Inferior parietal cortex (tissue), 1 donor: ENCODE measurements around the gene TMEM151A.
"Not testable (repeated sequence)": the region's sequence is repeated elsewhere in the genome, so short reads cannot be mapped to it uniquely, and the experiment has no call there.

Source experiments
- DNase-seq: peaks from one replicate; pipeline ENCODE4 v3.0.0-alpha.2; 2016; ENCODE audit errors: extremely low spot score

The TMEM151A gene

DNA sequence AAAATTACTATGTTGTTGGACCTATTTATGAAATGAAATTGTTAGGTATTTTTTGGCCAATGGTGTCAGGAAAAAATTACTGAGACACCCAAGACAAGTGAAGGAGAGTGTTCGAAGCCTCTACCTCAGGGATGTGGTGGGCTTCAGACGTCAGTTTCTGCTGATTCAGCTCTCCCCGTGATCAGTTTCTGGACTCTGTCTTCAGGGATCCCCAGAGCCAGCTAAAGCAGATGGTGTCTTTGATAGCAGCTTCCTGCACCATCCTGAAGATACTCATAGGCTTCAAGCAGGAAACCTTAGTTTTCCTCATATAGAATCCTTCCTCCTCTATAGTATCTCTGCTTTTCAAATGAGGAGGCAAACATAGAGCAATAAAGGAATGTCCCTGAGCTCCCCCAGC, 17.8 kb downstream of the TMEM151A start:
- no peak for DNase-seq

DNA sequence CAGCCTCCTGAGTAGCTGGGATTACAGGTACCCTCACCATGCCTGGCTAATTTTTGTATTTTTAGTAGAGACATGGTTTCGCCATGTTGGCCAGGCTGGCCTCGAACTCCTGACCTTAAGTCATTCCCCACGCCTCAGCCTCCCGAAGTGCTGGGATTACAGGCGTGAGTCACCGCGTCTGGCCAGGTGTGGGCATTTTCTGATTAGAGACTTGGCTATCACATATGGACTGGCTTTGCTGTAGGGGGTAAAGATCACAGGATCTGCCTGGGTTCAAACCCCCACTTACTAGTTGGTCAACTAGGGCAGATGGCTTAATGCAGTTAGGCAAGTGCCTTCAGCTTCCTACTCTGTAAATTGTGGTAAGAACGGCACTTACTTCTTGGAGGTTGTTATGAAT, 18.6 kb downstream of the TMEM151A start:
- DNase-seq = no peak

DNA sequence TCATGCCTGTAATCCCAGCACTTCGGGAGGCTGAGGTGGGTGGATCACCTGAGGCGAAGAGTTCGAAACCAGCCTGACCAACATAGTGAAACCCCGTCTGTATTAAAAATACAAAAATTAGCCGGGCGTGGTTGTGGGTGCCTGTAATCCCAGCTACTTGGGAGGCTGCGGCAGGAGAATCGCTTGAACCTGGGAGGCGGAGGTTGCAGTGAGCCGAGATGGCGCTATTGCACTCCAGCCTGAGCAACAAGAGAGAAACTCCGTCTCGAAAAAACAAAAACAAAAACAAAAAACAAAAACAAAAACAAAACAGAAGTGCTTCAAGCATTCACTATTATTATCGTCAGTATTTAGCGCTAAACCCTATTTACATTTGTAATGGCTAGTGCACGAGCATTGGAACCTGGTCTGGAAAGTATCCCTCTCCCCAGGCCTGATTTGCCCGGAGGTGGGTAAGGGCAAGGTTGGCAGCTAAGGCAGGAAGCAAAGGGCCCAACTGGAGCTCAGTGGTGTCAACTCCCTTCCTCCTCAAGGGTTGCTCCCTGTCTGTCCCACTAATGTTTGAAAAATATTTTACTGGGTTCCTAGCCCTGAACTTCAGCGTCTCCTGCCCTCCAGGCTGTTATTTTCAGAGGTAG, 19.2 kb downstream of the TMEM151A start:
- not testable (repeated sequence) for DNase-seq

DNA sequence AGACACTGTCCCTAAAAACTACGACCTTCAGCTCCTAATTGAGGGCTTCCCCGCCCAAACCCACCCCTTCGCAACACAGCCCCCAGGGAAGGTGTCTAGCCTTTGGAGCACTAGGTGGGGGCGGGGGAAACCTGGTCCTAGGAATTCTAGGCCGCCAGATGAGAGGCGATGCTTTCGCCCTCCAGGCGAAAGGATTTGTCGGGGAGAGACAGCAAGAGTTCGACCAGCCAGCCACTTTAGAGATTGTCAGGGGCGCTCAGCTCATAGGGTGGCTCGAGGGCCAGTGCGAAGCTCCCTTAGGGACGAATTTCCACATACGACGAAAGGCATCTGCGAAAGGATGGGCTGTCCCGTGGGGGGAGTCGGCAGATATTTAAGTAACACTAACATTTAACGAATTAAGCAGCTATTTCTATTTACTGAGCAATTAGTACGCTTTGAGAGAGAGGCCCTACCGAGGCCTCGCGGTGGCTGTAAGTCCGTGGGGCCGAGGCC, 19.8 kb downstream of the TMEM151A start:
- DNase-seq = no peak

DNA sequence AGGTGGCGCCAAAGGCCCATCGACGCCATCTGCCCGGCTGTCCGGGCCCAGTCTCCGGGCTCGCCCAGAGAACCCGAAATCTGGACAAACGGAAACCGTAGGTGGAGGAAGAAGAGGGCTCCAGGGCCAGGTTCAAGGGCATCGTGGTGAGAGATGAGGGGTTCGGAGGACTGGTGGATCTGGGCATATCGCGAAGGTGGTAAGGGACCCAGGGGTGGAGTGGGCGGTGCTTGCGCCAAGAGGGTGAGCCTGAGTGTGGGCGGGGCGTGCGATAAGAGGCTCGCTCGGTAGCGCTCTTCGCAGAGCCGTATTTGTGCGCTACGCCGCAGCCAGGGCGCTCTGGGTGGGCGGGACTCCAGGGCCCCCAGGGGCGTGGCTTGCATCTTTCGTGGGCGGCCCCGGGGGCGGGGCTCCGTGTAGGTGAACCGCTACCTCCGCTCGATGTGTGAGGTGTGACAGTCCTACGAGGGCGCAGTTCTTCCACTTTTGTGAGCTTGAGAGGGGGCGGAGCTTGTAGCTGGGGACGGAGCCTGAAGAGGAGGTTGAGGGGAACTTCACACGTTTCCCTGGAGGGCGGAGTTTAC, 20.4 kb downstream of the TMEM151A start:
- peak; percentile 78 for DNase-seq

DNA sequence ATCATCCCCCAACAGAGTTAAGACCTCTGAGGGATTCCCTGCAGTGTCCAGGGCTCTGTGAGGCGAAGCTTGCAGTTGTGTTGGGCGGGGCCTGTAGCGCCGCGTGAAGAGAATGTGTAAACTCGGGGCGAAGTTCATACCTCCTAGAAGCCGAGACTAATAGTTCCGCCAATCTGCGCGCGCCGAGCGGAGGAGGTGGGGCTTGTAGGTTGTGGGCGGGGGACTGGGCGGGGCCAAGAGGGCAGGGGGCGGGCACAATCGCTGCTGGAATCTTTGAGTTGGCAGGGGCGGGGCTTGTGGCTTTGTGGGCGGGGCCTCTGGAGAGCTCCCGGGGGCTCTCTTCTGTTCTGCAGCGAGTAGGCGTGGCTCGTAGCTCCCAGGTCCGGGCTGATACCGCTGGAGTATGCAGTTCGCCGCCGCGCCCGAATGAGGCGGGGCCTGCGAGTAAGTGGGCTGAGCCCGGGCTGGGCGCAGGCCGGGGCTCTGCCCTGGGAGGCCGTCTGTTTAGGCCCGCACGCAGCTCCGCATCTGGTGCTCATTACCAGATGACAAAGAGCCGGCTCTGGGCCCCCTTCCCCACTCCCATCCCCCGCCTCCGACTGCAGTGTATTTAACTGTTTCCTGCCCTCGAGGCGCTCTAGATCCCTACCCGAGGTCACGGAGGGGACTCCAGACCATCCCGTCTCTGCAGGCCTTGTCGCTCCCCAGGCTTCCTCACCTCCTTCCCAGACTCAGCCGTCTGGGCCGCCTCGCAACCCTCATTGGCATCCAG, 21.0 kb downstream of the TMEM151A start:
- peak; percentile 86 for DNase-seq

DNA sequence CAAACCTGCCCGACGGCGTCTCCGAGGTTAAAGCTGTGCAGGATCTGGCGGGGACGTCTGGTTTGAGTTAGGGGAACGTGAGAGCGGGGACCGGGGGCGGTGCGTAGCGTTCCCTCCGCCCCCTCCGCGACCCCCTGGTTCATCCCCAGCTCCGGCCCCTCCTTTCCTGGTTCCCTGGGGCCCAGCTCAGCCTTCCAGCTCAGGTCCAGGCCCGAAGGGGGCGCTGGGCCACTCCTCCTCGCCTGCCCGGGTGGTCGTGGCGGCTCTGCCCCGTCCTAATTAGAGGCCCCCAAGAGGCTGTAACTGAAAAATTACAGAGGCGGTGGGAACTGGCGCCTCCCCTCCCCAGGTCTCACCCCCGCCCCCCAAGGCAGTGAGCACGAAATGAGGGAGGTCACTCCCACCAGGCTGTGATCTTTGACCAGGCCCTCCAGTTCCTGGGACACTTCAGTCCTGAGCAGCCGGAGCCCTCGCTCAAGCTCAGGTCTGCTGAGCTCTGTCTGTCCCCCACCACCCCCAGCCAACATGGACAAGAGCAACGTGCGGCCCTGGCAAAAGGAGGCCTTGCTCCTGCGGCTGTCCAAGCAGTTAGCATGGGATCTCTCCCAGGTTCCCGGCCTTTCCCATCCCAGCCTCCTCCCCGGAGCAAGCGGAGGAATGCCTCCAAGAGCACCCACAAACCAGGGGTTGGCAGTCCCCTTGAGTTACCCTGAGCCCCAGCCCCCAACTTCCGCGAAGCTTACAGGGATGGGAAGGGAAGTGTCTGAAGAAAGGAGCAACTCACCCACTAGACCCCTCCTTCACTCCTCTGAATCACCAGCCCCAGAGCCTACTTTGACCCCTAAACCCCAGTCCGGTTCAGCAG, 21.9 kb downstream of the TMEM151A start:
- no peak for DNase-seq

DNA sequence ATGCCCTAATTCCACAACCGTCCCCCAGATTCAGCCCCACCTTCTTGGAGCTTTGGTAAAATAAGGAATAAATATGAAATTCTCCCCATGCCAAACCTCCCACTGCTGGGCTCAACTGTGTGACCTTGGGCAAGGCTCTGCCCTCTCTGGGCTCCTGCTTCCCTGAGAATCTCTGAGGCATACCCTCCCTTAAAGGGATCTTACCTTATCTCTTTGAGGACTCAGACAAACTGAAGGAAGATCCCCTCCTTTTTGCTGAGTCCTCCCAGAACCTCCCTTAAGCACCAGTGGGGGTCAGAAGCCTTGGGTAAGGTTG, 22.4 kb downstream of the TMEM151A start:
- DNase-seq = no peak

DNA sequence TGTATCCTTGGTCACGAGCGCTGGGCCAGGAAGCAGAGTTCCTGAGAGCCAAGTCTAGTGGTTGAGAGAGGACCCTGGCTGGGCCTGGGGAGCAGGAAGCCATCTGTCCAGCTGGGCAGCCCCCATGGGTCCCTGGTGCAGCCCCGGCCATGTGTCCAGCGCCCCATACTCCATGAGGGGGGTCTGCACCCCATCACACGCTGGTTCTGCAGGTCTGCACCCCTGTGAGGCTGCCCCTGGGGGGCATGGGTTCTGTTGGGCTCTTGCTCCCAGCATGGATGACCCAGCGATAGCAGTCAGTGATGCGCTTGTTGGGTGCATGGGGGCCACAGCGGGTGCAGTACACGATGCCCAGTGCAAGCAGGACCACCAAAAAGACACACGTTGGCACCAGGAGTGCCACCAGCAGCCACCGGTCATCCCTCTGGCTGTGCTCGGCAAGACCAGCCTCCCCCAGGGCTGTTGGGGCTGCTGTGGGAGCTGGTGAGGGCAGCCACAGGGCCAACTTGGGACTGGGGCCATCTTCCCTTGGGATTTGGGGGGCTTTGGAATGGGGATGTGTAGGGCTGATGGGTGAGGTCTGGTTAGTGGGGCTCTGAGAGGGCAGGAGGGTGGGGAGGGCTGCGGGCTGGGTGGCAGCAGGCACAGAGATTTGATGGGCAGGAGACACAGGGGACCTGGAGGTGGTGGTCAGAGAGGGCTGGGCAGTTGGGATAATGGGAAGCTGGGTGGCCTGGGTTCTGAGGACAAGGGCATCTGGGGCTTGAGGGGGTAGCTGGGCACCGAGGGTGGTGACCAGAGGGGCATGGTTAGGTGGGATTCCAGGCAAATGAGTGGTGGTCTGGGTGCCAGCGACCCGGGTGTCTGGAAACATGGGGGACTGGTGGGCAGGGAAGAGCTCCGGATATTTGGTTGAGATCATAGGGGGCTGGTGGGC, 23.1 kb downstream of the TMEM151A start:
- no peak for DNase-seq

DNA sequence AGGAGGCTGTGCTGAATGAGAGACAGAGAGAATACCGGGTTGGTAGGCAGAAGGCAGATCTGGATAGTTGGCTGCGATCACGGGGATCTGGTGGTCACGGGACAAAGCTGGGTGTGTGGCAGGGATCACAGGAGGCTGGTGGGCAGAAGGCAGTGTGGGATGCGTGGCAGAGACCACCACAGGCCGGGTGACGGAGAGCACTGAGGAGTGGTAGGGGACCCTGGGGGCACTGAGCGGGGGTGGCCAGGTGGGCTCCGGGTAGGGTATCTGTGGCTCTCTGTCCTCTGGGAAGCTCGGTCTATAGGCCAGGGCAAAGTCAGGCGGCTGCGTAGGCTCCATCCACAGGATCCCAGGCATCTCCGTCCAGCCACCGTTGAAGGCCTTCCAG, 23.8 kb downstream of the TMEM151A start:
- DNase-seq = no peak

DNA sequence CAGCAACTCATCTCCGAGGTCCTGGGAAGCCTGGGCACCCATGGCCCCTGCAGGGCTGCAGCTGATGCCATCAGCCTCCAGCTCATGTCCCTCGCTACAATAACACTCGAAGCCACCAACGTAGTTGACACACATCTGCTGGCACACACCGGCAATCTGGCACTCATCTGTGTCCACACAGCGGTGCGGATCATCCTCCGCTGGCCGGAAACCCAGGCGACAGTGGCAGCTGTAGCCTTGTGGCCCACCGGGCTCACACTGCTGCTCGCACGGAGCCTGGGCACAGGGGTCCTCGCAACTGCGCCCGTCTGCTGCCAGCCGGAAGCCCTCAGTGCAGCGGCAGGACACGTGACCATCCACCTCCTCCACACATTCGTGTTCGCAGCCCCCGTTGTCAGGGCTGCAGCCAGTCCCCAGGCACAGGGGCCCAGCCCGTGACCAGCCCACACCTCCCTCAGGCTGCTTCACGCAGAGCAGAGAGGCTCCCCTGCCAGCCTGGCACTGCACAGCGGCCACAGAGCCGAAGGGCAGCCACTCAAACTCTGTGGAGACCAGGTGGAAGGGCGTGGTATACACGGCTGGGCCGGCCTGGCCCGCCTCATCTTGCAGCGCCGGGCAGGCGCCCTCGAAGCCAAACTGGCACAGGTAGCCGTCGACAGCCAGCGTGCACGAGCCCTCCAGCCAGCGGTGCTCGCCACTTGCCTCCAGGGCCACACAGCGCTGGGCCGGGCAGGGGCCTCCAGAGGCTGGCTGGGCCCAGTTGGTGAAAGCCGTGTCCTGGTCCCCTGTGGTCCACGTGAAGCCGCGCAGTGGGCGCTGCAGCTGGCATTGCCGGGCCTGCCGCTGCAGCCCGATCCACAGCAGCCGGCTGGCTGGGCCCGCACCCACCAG, 24.5 kb downstream of the TMEM151A start:
- DNase-seq = no peak

DNA sequence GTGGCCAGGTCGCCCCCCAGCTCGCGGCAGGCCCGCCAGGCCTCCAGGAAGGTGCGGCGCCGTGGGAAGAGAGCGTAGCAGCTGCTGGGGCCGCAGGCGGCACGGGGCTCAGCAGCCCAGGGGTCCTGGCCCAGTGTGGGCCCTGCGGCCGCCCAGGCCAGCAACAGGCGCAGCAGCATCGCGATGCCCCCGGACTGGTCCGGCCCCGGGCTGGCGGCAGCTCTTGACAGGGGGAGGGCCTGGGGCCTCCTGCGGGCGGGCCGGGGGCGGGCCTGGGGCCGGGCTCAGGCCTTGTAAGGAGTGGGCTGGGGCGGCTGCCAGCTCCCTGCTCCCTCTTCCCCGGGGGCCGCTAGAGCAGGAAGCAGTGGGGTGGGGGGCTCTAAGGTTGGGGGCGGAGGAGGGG, 25.2 kb downstream of the TMEM151A start, which contains the start of gene CD248:
Gene CD248, minus strand, starts transcription at position 196 of the 403 bp plus-strand sequence. Its CDS starts 17 bp downstream, at position 179.
- no peak for DNase-seq

DNA sequence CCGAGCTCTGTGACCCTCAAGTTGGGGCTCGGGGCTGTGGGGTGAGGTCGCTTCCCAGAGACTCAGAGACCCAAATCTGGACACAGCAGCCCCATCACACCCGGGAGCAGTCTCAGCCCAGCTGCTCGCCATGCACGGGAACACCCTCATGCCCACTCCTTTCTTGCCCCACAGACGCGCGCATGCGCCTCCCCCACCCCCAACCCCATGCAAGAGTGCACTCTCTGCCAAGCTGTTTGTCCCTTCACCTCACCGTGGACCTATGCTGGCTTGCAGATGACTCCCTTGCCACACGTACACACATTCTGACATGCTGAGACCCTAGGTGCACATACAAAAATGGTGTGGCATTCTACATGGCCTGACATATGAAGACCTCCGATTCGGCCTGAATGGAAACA, 25.6 kb downstream of the TMEM151A start:
- DNase-seq = no peak

DNA sequence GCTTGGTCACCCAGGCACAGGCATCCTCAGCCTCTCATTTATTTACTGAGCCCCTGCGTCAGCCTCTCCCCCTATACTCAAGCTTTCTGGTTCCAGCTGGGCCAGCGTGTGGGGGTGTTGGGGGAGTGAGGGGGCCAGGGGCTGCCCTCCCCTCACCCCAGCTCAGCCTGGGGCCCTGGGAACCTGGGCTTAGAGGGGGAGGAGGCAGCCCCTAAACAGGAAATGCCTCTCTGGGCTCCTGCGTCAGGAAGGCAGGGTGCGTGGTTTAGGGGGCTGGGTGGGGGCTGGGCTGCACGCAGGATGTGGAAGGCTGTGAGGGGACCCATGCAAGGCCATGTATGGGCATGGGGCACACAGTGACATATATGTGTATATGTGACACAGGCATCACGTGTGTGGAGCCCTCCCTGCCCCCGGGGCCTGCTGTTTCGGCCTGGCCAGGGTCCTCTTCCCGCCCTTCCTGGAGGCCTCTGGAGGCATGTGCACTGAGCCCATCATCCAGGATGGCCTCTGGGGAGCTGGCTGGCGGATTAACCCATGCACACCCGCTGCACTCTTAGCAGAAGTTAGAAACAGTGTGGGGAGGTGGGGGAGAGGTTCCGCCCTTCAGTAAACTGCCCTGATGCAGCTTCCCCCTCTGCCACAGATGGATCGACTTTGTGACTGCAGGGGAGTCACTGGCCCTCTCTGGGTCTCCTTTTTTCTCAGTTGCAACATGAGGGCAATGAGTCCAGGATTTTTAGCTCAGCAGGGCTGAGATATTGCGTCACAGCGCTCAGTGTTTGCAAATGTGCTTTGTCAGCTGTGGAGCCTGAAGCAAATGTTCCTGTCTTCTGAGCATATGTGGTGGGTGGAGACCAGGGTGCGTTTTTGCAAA, 26.3 kb downstream of the TMEM151A start:
- no peak for DNase-seq

DNA sequence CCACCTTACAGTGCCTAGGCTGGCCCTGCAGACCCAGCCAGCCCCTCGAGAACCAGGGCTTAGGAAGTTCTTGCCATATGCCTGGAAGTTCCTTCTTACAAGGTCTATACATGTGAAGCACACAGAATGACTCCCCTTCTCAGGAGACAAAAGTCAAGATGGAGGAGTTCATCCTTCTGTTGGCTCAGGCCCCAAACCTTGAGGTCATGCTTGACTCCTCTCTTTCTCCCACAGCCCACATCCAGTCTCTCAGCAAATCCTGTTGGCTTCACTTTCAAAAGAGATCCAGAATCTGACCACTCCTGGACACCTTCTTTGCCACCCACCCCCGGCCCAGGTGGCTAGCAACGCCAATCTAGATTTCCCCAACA, 26.9 kb downstream of the TMEM151A start:
- DNase-seq = no peak

DNA sequence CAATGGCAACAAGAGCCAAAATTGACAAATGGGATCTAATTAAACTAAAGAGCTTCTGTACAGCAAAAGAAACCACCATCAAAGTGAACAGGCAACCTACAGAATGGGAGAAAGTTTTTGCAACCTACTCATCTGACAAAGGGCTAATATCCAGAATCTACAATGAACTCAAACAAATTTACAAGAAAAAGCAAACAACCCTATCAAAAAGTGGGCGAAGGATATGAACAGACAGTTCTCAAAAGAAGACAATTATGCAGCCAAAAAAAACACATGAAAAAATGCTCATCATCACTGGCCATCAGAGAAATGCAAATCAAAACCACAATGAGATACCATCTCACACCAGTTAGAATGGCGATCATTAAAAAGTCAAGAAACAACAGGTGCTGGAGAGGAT, 28.6 kb downstream of the TMEM151A start:
- not testable (repeated sequence) for DNase-seq

DNA sequence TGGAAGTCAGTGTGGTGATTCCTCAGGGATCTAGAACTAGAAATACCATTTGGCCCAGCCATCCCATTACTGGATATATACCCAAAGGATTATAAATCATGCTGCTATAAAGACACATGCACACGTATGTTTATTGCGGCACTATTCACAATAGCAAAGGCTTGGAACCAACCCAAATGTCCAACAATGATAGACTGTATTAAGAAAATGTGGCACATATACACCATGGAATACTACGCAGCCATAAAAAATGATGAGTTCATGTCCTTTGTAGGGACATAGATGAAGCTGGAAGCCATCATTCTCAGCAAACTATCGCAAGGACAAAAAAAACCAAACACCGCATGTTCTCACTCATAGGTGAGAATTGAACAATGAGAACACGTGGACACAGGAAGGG, 29.1 kb downstream of the TMEM151A start:
- not testable (repeated sequence) for DNase-seq

DNA sequence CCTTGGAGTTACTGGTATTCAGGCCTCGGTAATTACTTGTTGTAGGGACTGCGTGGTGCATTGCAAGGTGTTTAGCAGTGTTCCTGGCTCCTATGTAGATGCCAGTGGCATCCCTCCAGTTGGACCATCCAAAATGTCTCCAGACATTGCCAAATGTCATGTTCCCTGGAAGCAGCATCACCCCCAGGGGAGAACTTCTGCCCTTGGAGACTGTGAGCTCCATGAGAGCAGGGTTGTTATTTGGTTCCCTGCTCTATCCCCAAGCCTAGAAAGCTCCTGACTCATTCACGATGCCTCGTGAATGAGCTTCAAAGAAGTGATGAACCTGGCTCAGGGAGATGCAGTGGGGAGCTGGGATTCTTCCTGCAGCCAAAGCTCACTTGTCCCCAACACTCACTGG, 29.9 kb downstream of the TMEM151A start:
- DNase-seq = no peak
